IMR-90 (cell line): ENCODE results near the gene BRD1. TPM values are rescaled to one million over a fixed set of nuclear protein-coding genes. Genes with fewer than 3 reads are reported as not detected.

ENCODE experiments used
- ATAC-seq: fragments of 200-7000 bp; cut with Tn5 transposase; 2 replicates; pipeline ENCODE4 v1.9.1; 2020; ENCODE audit warnings: low read depth, mild to moderate bottlenecking, moderate library complexity
- BruUV-seq: library from RNA; stranded (reverse); fragments of 400-500 nt; replicated peaks from 2 replicates; lab custom pipeline; 2021; lab: Mats Ljungman, UMichigan
- CTCF ChIA-PET: fragments of 300-600 bp; formaldehyde crosslinking; extraction: SDS; loops from one replicate; lab custom pipeline; 2021; ENCODE audit warnings: antibody characterized with exemption; lab: Yijun Ruan, JAX
- POLR2A ChIA-PET: fragments of 300-600 bp; sonication (Branson Sonifier 250); formaldehyde crosslinking; loops from one replicate; lab custom pipeline; 2022; ENCODE audit warnings: antibody characterized with exemption; ENCODE audit not compliant: unreplicated experiment; lab: Charles Lee
- DNase-seq: peaks from one replicate; pipeline ENCODE4 v3.0.0; 2013
- H2AFZ ChIP-seq: replicated peaks from 2 replicates; pipeline ENCODE3; 2013; ENCODE audit warnings: low read length, mild to moderate bottlenecking; ENCODE audit not compliant: poor library complexity
- H2AK5ac ChIP-seq: 2 replicates; pipeline ENCODE4 v1.6.1; 2013; ENCODE audit warnings: low read depth, low read length, inconsistent platforms
- H2AK9ac ChIP-seq: replicated peaks from 2 replicates; pipeline ENCODE3; 2013; ENCODE audit warnings: mild to moderate bottlenecking, low read depth, low read length, moderate library complexity; ENCODE audit not compliant: poor library complexity
- H2BK120ac ChIP-seq: 2 replicates; pipeline ENCODE4 v1.6.1; 2013; ENCODE audit warnings: low read depth, low read length, inconsistent platforms
- H2BK15ac ChIP-seq: 3 replicates; pipeline ENCODE4 v1.6.1; 2013; ENCODE audit warnings: low read depth, low read length, inconsistent platforms
- H2BK20ac ChIP-seq: 2 replicates; pipeline ENCODE4 v1.6.1; 2013; ENCODE audit warnings: low read depth, mild to moderate bottlenecking, inconsistent platforms, low read length, moderate library complexity
- H2BK5ac ChIP-seq: 2 replicates; pipeline ENCODE4 v1.6.1; 2013; ENCODE audit warnings: mild to moderate bottlenecking, low read depth, low read length, inconsistent platforms; ENCODE audit not compliant: poor library complexity, severe bottlenecking
- H3K14ac ChIP-seq: replicated peaks from 2 replicates; pipeline ENCODE4 v1.6.1; 2013; ENCODE audit warnings: low read depth, low read length, inconsistent platforms
- H3K18ac ChIP-seq: 2 replicates; pipeline ENCODE4 v1.6.1; 2013; ENCODE audit warnings: low read depth, low read length, control low read depth
- H3K23ac ChIP-seq: 2 replicates; pipeline ENCODE4 v1.6.1; 2013; ENCODE audit warnings: low read depth, low read length, inconsistent platforms
- H3K27ac ChIP-seq: 2 replicates; pipeline ENCODE4 v1.5.1; 2013; ENCODE audit warnings: mild to moderate bottlenecking, control low read depth, low read length; ENCODE audit not compliant: insufficient read depth
- H3K27me3 ChIP-seq: 2 replicates; pipeline ENCODE4 v1.6.1; 2013; ENCODE audit warnings: low read length; ENCODE audit not compliant: control insufficient read depth, insufficient read depth
- H3K36me3 ChIP-seq: 2 replicates; pipeline ENCODE4 v1.6.1; 2013; ENCODE audit warnings: low read length, mixed read lengths; ENCODE audit not compliant: control insufficient read depth, insufficient read depth
- H3K4ac ChIP-seq: 2 replicates; pipeline ENCODE4 v1.6.1; 2013; ENCODE audit warnings: low read depth, low read length, inconsistent platforms
- H3K4me1 ChIP-seq: 2 replicates; pipeline ENCODE4 v1.6.1; 2013; ENCODE audit warnings: low read length, mixed read lengths; ENCODE audit not compliant: control insufficient read depth, insufficient read depth
- H3K4me2 ChIP-seq: 2 replicates; pipeline ENCODE4 v1.6.1; 2013; ENCODE audit warnings: low read depth, mild to moderate bottlenecking, control low read depth, low read length, moderate library complexity
- H3K4me3 ChIP-seq: 2 replicates; pipeline ENCODE4 v1.5.1; 2013; ENCODE audit warnings: low read depth, mild to moderate bottlenecking, control low read depth, low read length, moderate library complexity; ENCODE audit not compliant: insufficient read depth
- H3K56ac ChIP-seq: 2 replicates; pipeline ENCODE4 v1.6.1; 2013; ENCODE audit warnings: low read length, inconsistent platforms; ENCODE audit not compliant: insufficient read depth; ENCODE audit errors: extremely low read depth
- H3K79me1 ChIP-seq, 2 experiments: 2 replicates each; pipeline ENCODE4 v1.6.1; 2013; ENCODE audit warnings: low read length in 2 of 2, inconsistent platforms in 1 of 2, low read depth in 1 of 2
- H3K9ac ChIP-seq: 2 replicates; pipeline ENCODE4 v1.6.1; 2013; ENCODE audit warnings: low read depth, low read length, control low read depth
- H3K9me1 ChIP-seq: 2 replicates; pipeline ENCODE4 v1.6.1; 2013; ENCODE audit warnings: low read length, inconsistent platforms; ENCODE audit not compliant: insufficient read depth
- H3K9me3 ChIP-seq: 2 replicates; pipeline ENCODE4 v1.6.1; 2013; ENCODE audit warnings: low read length; ENCODE audit not compliant: control insufficient read depth, insufficient read depth
- H4K20me1 ChIP-seq: 2 replicates; pipeline ENCODE4 v1.6.1; 2013; ENCODE audit warnings: low read length, inconsistent platforms; ENCODE audit not compliant: insufficient read depth
- H4K5ac ChIP-seq: 2 replicates; pipeline ENCODE4 v1.6.1; 2013; ENCODE audit warnings: mild to moderate bottlenecking, low read depth, low read length, control low read depth
- H4K8ac ChIP-seq, 2 experiments: 2 replicates each; pipeline ENCODE4 v1.6.1; 2013; ENCODE audit warnings: low read depth in 2 of 2, low read length in 2 of 2, control low read depth in 1 of 2, inconsistent platforms in 1 of 2
- H4K91ac ChIP-seq: 2 replicates; pipeline ENCODE4 v1.6.1; 2013; ENCODE audit warnings: low read depth, low read length, inconsistent platforms; ENCODE audit not compliant: insufficient read depth
- CHD1 ChIP-seq: IDR thresholded peaks from 2 replicates; pipeline ENCODE4 v1.6.1; 2012; ENCODE audit warnings: low read depth, low read length, improper control_type of control experiment
- MAFK ChIP-seq: IDR thresholded peaks from 2 replicates; pipeline ENCODE4 v1.6.1; 2012; ENCODE audit warnings: low read depth, low read length, improper control_type of control experiment
- POLR2A ChIP-seq: IDR thresholded peaks from 2 replicates; pipeline ENCODE4 v1.6.1; 2012; ENCODE audit warnings: mild to moderate bottlenecking, low read depth, low read length
- RAD21 ChIP-seq: IDR thresholded peaks from 2 replicates; pipeline ENCODE4 v1.6.1; 2012; ENCODE audit warnings: low read length, improper control_type of control experiment
- RCOR1 ChIP-seq: IDR thresholded peaks from 2 replicates; pipeline ENCODE4 v1.6.1; 2012; ENCODE audit warnings: mild to moderate bottlenecking, low read length, improper control_type of control experiment; ENCODE audit not compliant: insufficient replicate concordance
- RFX5 ChIP-seq: IDR thresholded peaks from 2 replicates; pipeline ENCODE4 v1.8.0; 2012; ENCODE audit warnings: low read depth, mild to moderate bottlenecking, low read length, moderate library complexity
- WGBS, 2 experiments: methylation state at CpG; one replicate each; pipeline versions ENCODE4 v1.1.5 to v1.1.7; 2013; ENCODE audit warnings: missing lambda C conversion rate in 2 of 2; ENCODE audit not compliant: insufficient read length in 1 of 2; ENCODE audit errors: extremely low coverage in 2 of 2; 5-methylcytosine and 5-hydroxymethylcytosine counted together
- dilution Hi-C: fragments of 300-500 bp; cut with HindIII; formaldehyde crosslinking; loops from one replicate; pipeline ENCODE4 v1.14.3; 2018; ENCODE audit warnings: low sequenced_read_pairs; ENCODE audit not compliant: unreplicated experiment
- in situ Hi-C: fragments of 300-500 bp; cut with MboI; formaldehyde crosslinking; loops from 3 replicates; pipeline ENCODE4 v1.14.3; 2019; ENCODE audit warnings: low sequenced_read_pairs, inconsistent platforms, mixed read lengths
- intact Hi-C: fragments of 100-400 bp; cut with micrococcal nuclease; formaldehyde crosslinking; loops from 2 replicates; pipeline ENCODE4 v1.10.0; 2022
- polyA plus RNA-seq, 3 experiments: library from polyadenylated mRNA; depleted of rRNA; stranded (reverse); fragments of >200 nt; gene quantifications; 2 replicates each; pipeline ENCODE4 v1.2.3, GENCODE V29; 2012; ENCODE audit warnings: low replicate concordance in 1 of 3
- total RNA-seq: library from RNA; depleted of rRNA; stranded (reverse); fragments of >200 nt; gene quantifications from 2 replicates; pipeline ENCODE4 v1.2.3, GENCODE V29; 2012

The BRD1 gene
- total and polyA plus RNA-seq, 2 of the 4 experiments (the other 2 are of a cell fraction): 10.0 to 10.6 TPM

- Histone ChIP-seq H2BK20ac (no peak overlapping the region), H3K79me1 (no peaks in the 10 kb centered on the region), H3K4ac (no peak overlapping the region), H3K9me3 (peaks cover 2% of the 10 kb centered on the region; the same call in 1 of the 2 replicates), H3K4me3 (no peak overlapping the region), H2BK5ac (no peak overlapping the region), H3K9me1 (no peaks in the 10 kb centered on the region), H3K56ac (no peak overlapping the region), H3K36me3 (peaks cover 8% of the 10 kb centered on the region; the same call in 1 of the 2 replicates), H2BK120ac (no peak overlapping the region), H4K8ac (no peak overlapping the region), H3K23ac (no peak overlapping the region), H3K27ac (peak overlapping the region; percentile 30; the same call in 1 of the 2 replicates), H4K5ac (no peak overlapping the region), H3K4me2 (no peak overlapping the region), H4K20me1 (peaks cover 5% of the 10 kb centered on the region), H2AFZ (peak overlapping the region; percentile 59), H3K9ac (no peak overlapping the region), H3K14ac (no peak overlapping the region), H4K91ac (no peak overlapping the region), H2BK15ac (no peak overlapping the region), H3K4me1 (peaks cover 11% of the 10 kb centered on the region), H3K27me3 (no peaks in the 10 kb centered on the region), H2AK9ac (no peak overlapping the region), H2AK5ac (no peak overlapping the region), H3K18ac (no peak overlapping the region)
- CTCF ChIA-PET: interaction anchor here (0.7 to 1.0 kb wide), 2 partner anchors 145 to 151 kb away, joined by 3 read pairs; no protein-coding TSS in a partner anchor
- POLR2A ChIA-PET: no interaction called here
- DNase-seq (no peak), ATAC-seq (peak; percentile 11)
- 71% methylated on average over 2 of the region's 18 CpGs; no CpG with 5 or more reads in 1 of the 2 experiments for WGBS, 2 experiments
- no TSS peak for BruUV-seq
- intact Hi-C loops: no loop called here
- TF ChIP-seq POLR2A: no peak
- TF ChIP-seq RFX5: no peak
- no peak for TF ChIP-seq MAFK
- no peak for TF ChIP-seq RCOR1
- no peak for TF ChIP-seq CHD1
- no peak for TF ChIP-seq RAD21
- in situ Hi-C loops: no loop called here
- dilution Hi-C loops: no loop called here
These were observed 59.4 kb downstream of the BRD1 start for GRCh38 chr22:49768077-49768910.
